Uterus (tissue), 4 donors: ENCODE measurements around the gene SLC30A9. TPM values are rescaled to one million over a fixed set of nuclear protein-coding genes. Genes with fewer than 3 reads are reported as not detected.

Experiments
- DNase-seq, 2 donors: peaks; one replicate each; pipeline ENCODE4 v3.0.0-alpha.2; 2019 to 2020
- H3K27ac ChIP-seq, 2 donors: fragments of 200-600 bp; sonication (generic); 1 replicate in 1 of 2; 2 replicates in 1 of 2; pipeline ENCODE4 v1.5.1; 2016 to 2018
- H3K27me3 ChIP-seq, 2 donors: fragments of 200-600 bp; sonication (generic); one replicate each; pipeline ENCODE4 v1.5.1; 2018 to 2019; ENCODE audit warnings: control low read depth in 1 of 2
- H3K36me3 ChIP-seq, 2 donors: fragments of 200-600 bp; sonication (generic); one replicate each; pipeline ENCODE4 v1.5.1; 2019; ENCODE audit warnings: control low read depth in 1 of 2
- H3K4me1 ChIP-seq, 2 donors: fragments of 200-600 bp; sonication (generic); one replicate each; pipeline ENCODE4 v1.5.1; 2018 to 2019; ENCODE audit warnings: control low read depth in 1 of 2
- H3K4me3 ChIP-seq, 2 donors: fragments of 200-600 bp; sonication (generic); 1 replicate in 1 of 2; 2 replicates in 1 of 2; pipeline ENCODE4 v1.5.1; 2018 to 2019; ENCODE audit warnings: mild to moderate bottlenecking in 1 of 2
- H3K9me3 ChIP-seq, 2 donors: fragments of 200-600 bp; sonication (generic); one replicate each; pipeline ENCODE4 v1.5.1; 2019; ENCODE audit warnings: control low read depth in 1 of 2
- CTCF ChIP-seq, 4 experiments: fragments of 200-600 bp in 2 of 4; fragments of 450-650 bp in 2 of 4; sonication (generic) in 2 of 4; IDR thresholded peaks; one replicate each; pipeline ENCODE4 v1.5.1; 2016 to 2019; ENCODE audit warnings: antibody characterized with exemption in 4 of 4, mild to moderate bottlenecking in 2 of 4, moderate library complexity in 1 of 4
- POLR2A ChIP-seq, 2 donors: fragments of 450-650 bp; IDR thresholded peaks; one replicate each; pipeline ENCODE4 v1.6.1; 2016; ENCODE audit warnings: antibody characterized with exemption in 2 of 2, mild to moderate bottlenecking in 1 of 2, moderate library complexity in 1 of 2
- intact Hi-C: fragments of 100-400 bp; cut with DNase I; formaldehyde crosslinking; loops from one replicate; pipeline ENCODE4 v1.15.1; 2023; ENCODE audit warnings: low total_unique reads
- total RNA-seq, 4 donors: library from RNA; depleted of rRNA in 3 of 4; stranded (reverse); fragments of >200 nt in 3 of 4; gene quantifications; one replicate each; pipeline versions ENCODE4 v1.1.0 to v1.2.4, GENCODE V29; 2014 to 2023
- donor health status: DM: yes; HTN: yes; CAD: no.

SLC30A9 gene
- total RNA-seq, 4 donors from 2014 or later, result 37.9 to 219 (median 88.1) TPM

GRCh38 chr4:41957634-41958033 is 32.7 kb upstream of the SLC30A9 start:
- no peak for TF ChIP-seq POLR2A (IDR thresholded peaks at IDR 0.05)
- TF ChIP-seq CTCF (IDR thresholded peaks at IDR 0.05), result no peak
- H3K27ac ChIP-seq, result no peak overlapping the region
- H3K4me1 ChIP-seq, result no peaks in the 10 kb centered on the region
- H3K4me3 ChIP-seq, result no peak overlapping the region
- no peaks in the 10 kb centered on the region for H3K9me3 ChIP-seq
- no peaks in the 10 kb centered on the region for H3K36me3 ChIP-seq
- DNase-seq, result no peak
- intact Hi-C loops, result no loop called here
- H3K27me3 ChIP-seq, result no peaks in the 10 kb centered on the region

GRCh38 chr4:41963105-41963504 is 27.2 kb upstream of the SLC30A9 start:
- H3K4me3 ChIP-seq, result no peak overlapping the region
- intact Hi-C loops, result no loop called here

GRCh38 chr4:41964401-41964800 is 25.9 kb upstream of the SLC30A9 start:
- no peak for DNase-seq
- Histone ChIP-seq H3K9me3 (no peaks in the 10 kb centered on the region), H3K4me1 (no peaks in the 10 kb centered on the region), H3K36me3 (no peaks in the 10 kb centered on the region), H3K4me3 (no peak overlapping the region), H3K27me3 (no peaks in the 10 kb centered on the region), H3K27ac (no peak overlapping the region)
- TF ChIP-seq POLR2A (IDR thresholded peaks at IDR 0.05), result no peak
- TF ChIP-seq CTCF (IDR thresholded peaks at IDR 0.05), result no peak
- intact Hi-C loops, result no loop called here

More at GRCh38 chr4:41963105-41963504, 27.2 kb upstream of the SLC30A9 start:
- TF ChIP-seq POLR2A (IDR thresholded peaks at IDR 0.05) (no peak), CTCF (IDR thresholded peaks at IDR 0.05) (no peak)
- DNase-seq, result no peak
- H3K27me3 ChIP-seq, result no peaks in the 10 kb centered on the region
- no peak overlapping the region for H3K27ac ChIP-seq
- no peaks in the 10 kb centered on the region for H3K9me3 ChIP-seq
- H3K4me1 ChIP-seq, result no peaks in the 10 kb centered on the region
- H3K36me3 ChIP-seq, result no peaks in the 10 kb centered on the region

- TF ChIP-seq CTCF (IDR thresholded peaks at IDR 0.05) (no peak), POLR2A (IDR thresholded peaks at IDR 0.05) (no peak)
- no peak for DNase-seq
- Histone ChIP-seq H3K36me3 (no peaks in the 10 kb centered on the region), H3K4me1 (no peaks in the 10 kb centered on the region), H3K27me3 (no peaks in the 10 kb centered on the region), H3K9me3 (no peaks in the 10 kb centered on the region), H3K4me3 (no peak overlapping the region), H3K27ac (no peak overlapping the region)
- intact Hi-C loops, result no loop called here
These were observed 22.9 kb upstream of the SLC30A9 start for GRCh38 chr4:41967392-41967791.

GRCh38 chr4:41969671-41970070 is 20.7 kb upstream of the SLC30A9 start:
- no peaks in the 10 kb centered on the region for H3K4me1 ChIP-seq
- DNase-seq, result no peak
- TF ChIP-seq POLR2A (IDR thresholded peaks at IDR 0.05) (no peak), CTCF (IDR thresholded peaks at IDR 0.05) (no peak)
- no peaks in the 10 kb centered on the region for H3K27me3 ChIP-seq
- H3K36me3 ChIP-seq, result no peaks in the 10 kb centered on the region
- no peak overlapping the region for H3K4me3 ChIP-seq
- no peaks in the 10 kb centered on the region for H3K9me3 ChIP-seq
- intact Hi-C loops, result no loop called here
- H3K27ac ChIP-seq, result no peak overlapping the region
